Body of pancreas (tissue), 4 donors: ENCODE data around the gene RBP2.

Experiments used
- POLR2A ChIP-seq, 3 donors: fragments of 450-650 bp; IDR thresholded peaks; one replicate each; pipeline ENCODE4 v1.6.1; 2016; ENCODE audit warnings: antibody characterized with exemption in 3 of 3, mild to moderate bottlenecking in 2 of 3
- TF ChIP-seq, protein P1 (sequence below), 7 experiments: fragments of 450-650 bp in 4 of 7; fragments of 200-600 bp in 3 of 7; sonication (generic) in 3 of 7; IDR thresholded peaks; one replicate each; pipeline ENCODE4 v1.5.1; 2016 to 2019; ENCODE audit warnings: antibody characterized with exemption in 7 of 7

DNA sequence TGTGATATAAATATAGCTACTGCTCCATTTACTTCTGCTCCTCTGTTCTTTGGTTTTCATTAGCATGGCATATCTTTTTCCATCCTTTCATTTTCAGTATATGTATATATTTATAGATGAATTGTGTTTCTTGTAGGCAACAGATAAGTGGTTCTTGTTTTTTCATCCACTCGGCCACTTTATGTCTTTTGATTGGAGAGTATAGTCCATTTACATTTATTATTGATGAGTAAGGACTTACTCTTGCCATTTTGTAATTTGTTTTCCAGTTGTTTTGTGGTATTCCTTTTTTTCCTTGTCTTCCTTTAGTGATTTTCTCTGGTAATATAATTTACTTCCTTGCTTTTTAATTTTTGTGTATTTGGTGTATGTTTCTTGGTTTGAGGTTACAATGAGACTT is 60.0 kb downstream of the RBP2 start:
- TF ChIP-seq, protein P1, sequence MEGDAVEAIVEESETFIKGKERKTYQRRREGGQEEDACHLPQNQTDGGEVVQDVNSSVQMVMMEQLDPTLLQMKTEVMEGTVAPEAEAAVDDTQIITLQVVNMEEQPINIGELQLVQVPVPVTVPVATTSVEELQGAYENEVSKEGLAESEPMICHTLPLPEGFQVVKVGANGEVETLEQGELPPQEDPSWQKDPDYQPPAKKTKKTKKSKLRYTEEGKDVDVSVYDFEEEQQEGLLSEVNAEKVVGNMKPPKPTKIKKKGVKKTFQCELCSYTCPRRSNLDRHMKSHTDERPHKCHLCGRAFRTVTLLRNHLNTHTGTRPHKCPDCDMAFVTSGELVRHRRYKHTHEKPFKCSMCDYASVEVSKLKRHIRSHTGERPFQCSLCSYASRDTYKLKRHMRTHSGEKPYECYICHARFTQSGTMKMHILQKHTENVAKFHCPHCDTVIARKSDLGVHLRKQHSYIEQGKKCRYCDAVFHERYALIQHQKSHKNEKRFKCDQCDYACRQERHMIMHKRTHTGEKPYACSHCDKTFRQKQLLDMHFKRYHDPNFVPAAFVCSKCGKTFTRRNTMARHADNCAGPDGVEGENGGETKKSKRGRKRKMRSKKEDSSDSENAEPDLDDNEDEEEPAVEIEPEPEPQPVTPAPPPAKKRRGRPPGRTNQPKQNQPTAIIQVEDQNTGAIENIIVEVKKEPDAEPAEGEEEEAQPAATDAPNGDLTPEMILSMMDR (IDR thresholded peaks at IDR 0.05): no peak
- no peak for TF ChIP-seq POLR2A (IDR thresholded peaks at IDR 0.05)
